Measurements from ENCODE around the gene YBEY. TPM values are rescaled to one million over a fixed set of nuclear protein-coding genes. Genes with fewer than 3 reads are reported as not detected.

The YBEY gene
- total and polyA plus RNA-seq, 2 of the 13 experiments (the other 11 are each of a cell fraction or from before 2014, with no cell fraction given) = 6.5 to 8.9 TPM

DNA sequence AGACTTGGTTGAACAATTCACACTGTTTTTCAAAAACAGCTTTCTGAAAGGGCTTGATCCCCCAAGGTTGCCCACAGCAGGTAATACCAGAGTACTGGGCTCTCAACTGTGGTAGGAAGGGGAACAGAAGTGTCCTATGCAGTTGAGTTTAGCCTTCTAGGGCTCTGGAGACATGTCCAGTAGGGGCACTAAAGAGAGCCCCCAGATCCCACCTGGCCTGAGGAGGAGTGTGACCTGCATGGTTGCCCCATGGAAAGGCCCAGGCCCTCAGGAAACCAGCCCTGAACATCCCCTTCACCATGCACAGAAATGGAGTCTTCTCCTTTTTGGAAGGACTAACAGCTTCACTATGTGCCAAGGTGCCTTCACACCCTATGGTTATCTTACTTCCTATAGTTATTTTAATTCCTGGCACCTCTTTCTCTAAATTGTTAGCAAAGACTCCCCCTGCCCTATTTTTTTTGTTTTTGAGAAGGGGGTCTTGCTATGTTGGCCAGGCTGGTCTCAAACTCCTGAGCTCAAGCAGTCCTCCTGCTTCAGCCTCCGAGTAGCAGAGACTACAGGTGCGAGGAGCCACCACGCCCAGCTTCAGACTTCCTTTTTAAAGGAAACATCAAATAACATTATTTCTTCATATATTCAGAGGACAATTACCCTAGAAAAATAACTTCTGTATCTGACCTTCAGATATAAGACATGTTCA is 40.8 kb upstream of the YBEY start (continued):
- TF ChIP-seq, protein P1, sequence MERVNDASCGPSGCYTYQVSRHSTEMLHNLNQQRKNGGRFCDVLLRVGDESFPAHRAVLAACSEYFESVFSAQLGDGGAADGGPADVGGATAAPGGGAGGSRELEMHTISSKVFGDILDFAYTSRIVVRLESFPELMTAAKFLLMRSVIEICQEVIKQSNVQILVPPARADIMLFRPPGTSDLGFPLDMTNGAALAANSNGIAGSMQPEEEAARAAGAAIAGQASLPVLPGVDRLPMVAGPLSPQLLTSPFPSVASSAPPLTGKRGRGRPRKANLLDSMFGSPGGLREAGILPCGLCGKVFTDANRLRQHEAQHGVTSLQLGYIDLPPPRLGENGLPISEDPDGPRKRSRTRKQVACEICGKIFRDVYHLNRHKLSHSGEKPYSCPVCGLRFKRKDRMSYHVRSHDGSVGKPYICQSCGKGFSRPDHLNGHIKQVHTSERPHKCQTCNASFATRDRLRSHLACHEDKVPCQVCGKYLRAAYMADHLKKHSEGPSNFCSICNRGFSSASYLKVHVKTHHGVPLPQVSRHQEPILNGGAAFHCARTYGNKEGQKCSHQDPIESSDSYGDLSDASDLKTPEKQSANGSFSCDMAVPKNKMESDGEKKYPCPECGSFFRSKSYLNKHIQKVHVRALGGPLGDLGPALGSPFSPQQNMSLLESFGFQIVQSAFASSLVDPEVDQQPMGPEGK (CRISPR knock-in tag; IDR thresholded peaks at IDR 0.05) = no peak
- no peak for TF ChIP-seq FOXA1 (IDR thresholded peaks at IDR 0.05)
- TF ChIP-seq FOXA1 (CRISPR knock-in tag; IDR thresholded peaks at IDR 0.05) = no peak
- no peak for TF ChIP-seq ZNF660 (CRISPR knock-in tag; IDR thresholded peaks at IDR 0.05; ENCODE audit: borderline replicate concordance, low read depth)

DNA sequence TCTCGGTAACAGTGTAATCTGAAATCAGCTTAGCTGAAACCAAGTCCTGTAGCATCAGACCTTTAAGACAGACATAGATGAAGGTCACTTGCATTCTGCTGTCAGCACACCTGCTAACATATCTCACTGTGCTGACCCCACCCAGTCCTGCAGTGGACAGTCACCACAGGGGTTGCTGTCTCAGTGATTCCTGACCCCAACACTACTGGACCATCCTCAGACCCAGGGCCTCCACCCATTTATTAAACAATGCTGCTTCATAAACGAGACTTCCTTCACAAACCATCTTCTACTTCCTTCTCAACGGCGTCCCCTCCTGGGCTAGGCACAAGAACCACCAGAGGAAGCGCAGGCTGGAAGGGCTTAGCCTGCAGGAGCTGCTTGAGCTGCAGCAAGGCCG is 39.8 kb upstream of the YBEY start:
- Histone ChIP-seq H3K79me2 (ENCODE audit: insufficient read depth, low read length) (no peaks in the 10 kb centered on the region), H3K27me3 (ENCODE audit: control insufficient read depth in 1 of 2, insufficient read depth in 2 of 2, low read length in 2 of 2) (no peaks in the 10 kb centered on the region), H3K4me1 (ENCODE audit: insufficient read depth, low read length) (no peaks in the 10 kb centered on the region), H3K4me3 (replicated peaks in 1 of 3; ENCODE audit: insufficient read depth in 1 of 3, low read depth in 2 of 3, low read length in 3 of 3) (no peak overlapping the region), H2AFZ (ENCODE audit: low read length) (no peak overlapping the region), H3K4me2 (ENCODE audit: low read depth, low read length) (no peak overlapping the region), H3K9me3 (ENCODE audit: low read length) (no peaks in the 10 kb centered on the region), H3K27ac (ENCODE audit: extremely low read length, insufficient read depth, low read length) (no peak overlapping the region), H4K20me1 (ENCODE audit: insufficient read depth, low read length) (no peaks in the 10 kb centered on the region; the same call in 1 of the 2 replicates), H3K9ac (ENCODE audit: insufficient read depth, low read depth, low read length) (no peak overlapping the region), H3K36me3 (replicated peaks in 1 of 2; ENCODE audit: control insufficient read depth in 1 of 2, insufficient read depth in 2 of 2, low read length in 2 of 2) (peaks cover 44 to 90% of the 10 kb centered on the region in 2 experiments)
- intact Hi-C loops (cut with micrococcal nuclease; ENCODE audit: unreplicated experiment) = no loop called here
- DNase-seq (ENCODE audit: low spot score) (no peak), FAIRE-seq (no peak), ATAC-seq (no peak)
- in situ Hi-C loops (cut with HindIII; ENCODE audit: extremely low pct_ligation_motif_present, low pct_unique_long_range_greater_than_20kb) = no loop called here
- ChIA-PET POLR2A (interaction anchor here (0.7 kb wide), 1 partner anchor 79 kb away, joined by 3 read pairs; no protein-coding TSS in a partner anchor), CTCF (ENCODE audit: low intra/inter-chr PET ratio, low total read pairs) (no interaction called here)
- TF ChIP-seq, protein P2, sequence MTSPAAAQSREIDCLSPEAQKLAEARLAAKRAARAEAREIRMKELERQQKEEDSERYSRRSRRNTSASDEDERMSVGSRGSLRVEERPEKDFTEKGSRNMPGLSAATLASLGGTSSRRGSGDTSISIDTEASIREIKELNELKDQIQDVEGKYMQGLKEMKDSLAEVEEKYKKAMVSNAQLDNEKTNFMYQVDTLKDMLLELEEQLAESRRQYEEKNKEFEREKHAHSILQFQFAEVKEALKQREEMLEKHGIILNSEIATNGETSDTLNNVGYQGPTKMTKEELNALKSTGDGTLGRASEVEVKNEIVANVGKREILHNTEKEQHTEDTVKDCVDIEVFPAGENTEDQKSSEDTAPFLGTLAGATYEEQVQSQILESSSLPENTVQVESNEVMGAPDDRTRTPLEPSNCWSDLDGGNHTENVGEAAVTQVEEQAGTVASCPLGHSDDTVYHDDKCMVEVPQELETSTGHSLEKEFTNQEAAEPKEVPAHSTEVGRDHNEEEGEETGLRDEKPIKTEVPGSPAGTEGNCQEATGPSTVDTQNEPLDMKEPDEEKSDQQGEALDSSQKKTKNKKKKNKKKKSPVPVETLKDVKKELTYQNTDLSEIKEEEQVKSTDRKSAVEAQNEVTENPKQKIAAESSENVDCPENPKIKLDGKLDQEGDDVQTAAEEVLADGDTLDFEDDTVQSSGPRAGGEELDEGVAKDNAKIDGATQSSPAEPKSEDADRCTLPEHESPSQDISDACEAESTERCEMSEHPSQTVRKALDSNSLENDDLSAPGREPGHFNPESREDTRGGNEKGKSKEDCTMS (CRISPR knock-in tag; conservative IDR thresholded peaks at IDR 0.05) = no peak
- TF ChIP-seq ZFAT (CRISPR knock-in tag; conservative IDR thresholded peaks at IDR 0.05) (no peak), ZNF703 (CRISPR knock-in tag; IDR thresholded peaks at IDR 0.05; ENCODE audit: borderline replicate concordance) (no peak), RBM22 (optimal IDR thresholded peaks at IDR 0.05; ENCODE audit: low read length) (peak; percentile 23), ARNTL (CRISPR knock-in tag; IDR thresholded peaks at IDR 0.05) (no peak), FOXK1 (CRISPR knock-in tag; IDR thresholded peaks at IDR 0.05; ENCODE audit: borderline replicate concordance, low read depth) (no peak)
- 96% methylated on average over 6 of the region's 6 CpGs for WGBS (ENCODE audit: low lambda C conversion rate)
- BruUV-seq (replicated peaks) = no TSS peak
